BLaER1 (cell line): ENCODE data around the gene SH3BP5.

Experiments
- H3K27ac ChIP-seq: shearing (Covaris generic); formaldehyde crosslinking; 2 replicates; pipeline ENCODE4 v1.8.1; 2022
- H3K27me3 ChIP-seq: shearing (Covaris generic); formaldehyde crosslinking; 2 replicates; pipeline ENCODE4 v1.8.1; 2022
- H3K36me3 ChIP-seq: shearing (Covaris generic); formaldehyde crosslinking; 2 replicates; pipeline ENCODE4 v1.8.1; 2022
- H3K4me1 ChIP-seq: shearing (Covaris generic); formaldehyde crosslinking; 2 replicates; pipeline ENCODE4 v1.8.1; 2022
- H3K4me2 ChIP-seq: shearing (Covaris generic); formaldehyde crosslinking; 2 replicates; pipeline ENCODE4 v1.8.1; 2022
- H3K4me3 ChIP-seq: shearing (Covaris generic); formaldehyde crosslinking; 2 replicates; pipeline ENCODE4 v1.8.1; 2022
- H3K9ac ChIP-seq: shearing (Covaris generic); formaldehyde crosslinking; 2 replicates; pipeline ENCODE4 v1.8.1; 2022
- H3K9me3 ChIP-seq: shearing (Covaris generic); formaldehyde crosslinking; 2 replicates; pipeline ENCODE4 v1.8.1; 2022
- H4K20me1 ChIP-seq: shearing (Covaris generic); formaldehyde crosslinking; 2 replicates; pipeline ENCODE4 v1.8.1; 2022
- Cebpa-rat ChIP-seq: shearing (Covaris generic); IDR thresholded peaks from 2 replicates; pipeline ENCODE4 v1.8.1; 2022

SH3BP5 gene

DNA sequence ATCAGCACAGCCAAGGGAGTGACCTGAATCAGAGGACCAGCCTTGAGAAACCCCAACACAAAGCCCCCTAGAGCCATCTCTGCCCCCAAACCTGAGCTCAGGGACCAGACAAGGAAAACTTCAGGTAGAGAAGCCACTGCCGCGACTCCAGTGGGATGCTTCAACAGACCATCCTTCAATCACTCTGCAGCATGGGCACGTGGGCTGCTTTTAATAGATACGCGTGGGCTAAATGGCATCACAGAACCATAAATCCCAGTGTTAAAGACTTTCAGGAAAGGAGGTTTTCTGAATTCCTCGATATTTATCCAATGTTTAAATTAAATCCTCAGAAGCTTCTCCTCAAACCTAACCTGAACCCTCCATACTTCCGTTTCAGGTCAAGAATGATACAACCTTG, 30.6 kb downstream of the SH3BP5 start:
- no peak for TF ChIP-seq Cebpa-rat

DNA sequence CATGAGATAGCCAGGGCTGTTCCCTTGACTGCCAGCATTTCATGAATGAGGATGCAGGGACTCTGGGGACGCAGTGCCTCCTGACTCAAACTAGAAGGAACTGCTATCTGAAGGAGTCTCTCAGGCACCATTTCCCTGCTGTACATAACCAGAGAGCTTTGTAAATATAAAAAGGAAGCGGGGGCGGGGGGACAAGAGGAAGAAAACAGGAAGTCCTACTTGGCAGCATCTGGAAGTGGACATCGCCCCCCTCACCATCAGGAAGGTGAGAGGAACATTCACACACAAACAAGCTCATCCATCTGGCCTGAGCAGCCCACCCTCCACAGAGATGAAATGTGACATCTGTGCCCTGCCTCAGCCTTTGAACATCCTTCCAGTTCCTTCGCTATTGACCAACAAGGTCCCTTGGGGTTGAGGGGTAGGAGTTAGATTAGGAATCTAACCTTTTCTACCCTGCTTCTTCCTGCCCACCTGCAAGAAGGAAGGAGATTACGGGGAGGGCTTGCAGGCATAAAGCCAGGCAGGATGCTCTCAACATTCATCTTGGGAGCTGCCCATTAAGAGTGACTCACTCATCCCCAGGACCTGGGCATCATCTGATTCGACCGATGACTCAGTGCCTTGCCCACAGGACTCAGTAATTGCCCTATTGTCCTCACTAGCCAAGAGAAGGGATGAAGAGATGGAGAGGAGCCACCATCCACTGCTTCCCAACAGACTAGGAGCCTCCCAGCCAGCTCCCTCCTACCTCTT, 31.9 kb downstream of the SH3BP5 start:
- Histone ChIP-seq H3K4me3 (no peak overlapping the region), H3K4me1 (peaks cover 21% of the 10 kb centered on the region), H3K9me3 (no peaks in the 10 kb centered on the region), H3K27ac (no peak overlapping the region), H3K9ac (no peak overlapping the region), H4K20me1 (no peaks in the 10 kb centered on the region), H3K4me2 (peak overlapping the region; percentile 61), H3K36me3 (no peaks in the 10 kb centered on the region), H3K27me3 (no peaks in the 10 kb centered on the region)
- TF ChIP-seq Cebpa-rat: no peak

More for the DNA sequence above, 30.6 kb downstream of the SH3BP5 start:
- H3K4me3 ChIP-seq: no peak overlapping the region
- peaks cover 21% of the 10 kb centered on the region for H3K4me1 ChIP-seq
- H3K27ac ChIP-seq: no peak overlapping the region
- H3K9me3 ChIP-seq: no peaks in the 10 kb centered on the region
- no peaks in the 10 kb centered on the region for H3K27me3 ChIP-seq
- no peaks in the 10 kb centered on the region for H4K20me1 ChIP-seq
- H3K4me2 ChIP-seq: no peak overlapping the region
- no peak overlapping the region for H3K9ac ChIP-seq
- H3K36me3 ChIP-seq: no peaks in the 10 kb centered on the region

DNA sequence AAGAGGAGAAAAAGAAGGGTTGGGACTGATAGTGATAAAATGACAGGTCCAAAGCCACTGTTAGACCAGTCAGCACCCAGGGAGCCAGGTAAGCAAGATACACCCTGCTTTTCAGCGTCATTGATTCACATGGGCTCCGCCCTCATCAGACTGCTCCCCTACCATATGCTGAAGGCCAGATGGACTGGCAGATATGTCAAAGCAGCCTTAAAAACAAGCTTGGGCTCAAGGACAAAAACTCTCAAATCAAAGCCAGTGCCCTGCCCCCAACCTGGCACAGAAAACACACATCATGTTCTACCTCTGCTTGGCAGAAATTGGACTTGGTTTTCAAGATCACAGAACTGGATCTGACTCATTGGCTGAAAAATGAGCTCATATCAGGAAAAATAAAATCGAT, 33.4 kb downstream of the SH3BP5 start:
- no peaks in the 10 kb centered on the region for H3K9me3 ChIP-seq
- no peaks in the 10 kb centered on the region for H3K27me3 ChIP-seq
- no peak overlapping the region for H3K9ac ChIP-seq
- no peak overlapping the region for H3K4me2 ChIP-seq
- peaks cover 21% of the 10 kb centered on the region for H3K4me1 ChIP-seq
- H3K36me3 ChIP-seq: no peaks in the 10 kb centered on the region
- no peak overlapping the region for H3K27ac ChIP-seq
- H4K20me1 ChIP-seq: no peaks in the 10 kb centered on the region
- TF ChIP-seq Cebpa-rat: no peak
- no peak overlapping the region for H3K4me3 ChIP-seq

DNA sequence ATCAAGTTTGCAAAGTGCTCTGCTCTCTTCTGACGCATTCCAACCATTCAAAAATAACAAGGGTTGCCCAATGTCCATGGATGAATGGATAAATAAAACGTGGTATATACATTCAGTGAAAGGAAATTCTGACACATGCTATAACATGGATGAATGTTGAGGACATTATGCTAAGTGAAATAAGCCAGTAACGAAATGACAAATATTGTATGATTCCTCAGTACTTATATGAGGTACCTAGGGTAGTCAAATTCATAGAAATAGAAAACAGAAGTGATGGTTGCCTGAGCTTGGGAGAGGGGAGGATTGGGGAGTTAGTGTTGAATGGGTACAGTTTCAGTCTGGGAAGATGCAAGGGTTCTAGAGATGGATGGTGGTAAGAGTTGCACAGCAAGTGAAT, 33.9 kb downstream of the SH3BP5 start:
- Histone ChIP-seq H3K27ac (no peak overlapping the region), H3K9me3 (no peaks in the 10 kb centered on the region), H3K36me3 (no peaks in the 10 kb centered on the region), H3K4me1 (peaks cover 23% of the 10 kb centered on the region), H3K4me3 (no peak overlapping the region), H4K20me1 (no peaks in the 10 kb centered on the region), H3K9ac (no peak overlapping the region), H3K4me2 (no peak overlapping the region), H3K27me3 (no peaks in the 10 kb centered on the region)
- TF ChIP-seq Cebpa-rat: no peak

DNA sequence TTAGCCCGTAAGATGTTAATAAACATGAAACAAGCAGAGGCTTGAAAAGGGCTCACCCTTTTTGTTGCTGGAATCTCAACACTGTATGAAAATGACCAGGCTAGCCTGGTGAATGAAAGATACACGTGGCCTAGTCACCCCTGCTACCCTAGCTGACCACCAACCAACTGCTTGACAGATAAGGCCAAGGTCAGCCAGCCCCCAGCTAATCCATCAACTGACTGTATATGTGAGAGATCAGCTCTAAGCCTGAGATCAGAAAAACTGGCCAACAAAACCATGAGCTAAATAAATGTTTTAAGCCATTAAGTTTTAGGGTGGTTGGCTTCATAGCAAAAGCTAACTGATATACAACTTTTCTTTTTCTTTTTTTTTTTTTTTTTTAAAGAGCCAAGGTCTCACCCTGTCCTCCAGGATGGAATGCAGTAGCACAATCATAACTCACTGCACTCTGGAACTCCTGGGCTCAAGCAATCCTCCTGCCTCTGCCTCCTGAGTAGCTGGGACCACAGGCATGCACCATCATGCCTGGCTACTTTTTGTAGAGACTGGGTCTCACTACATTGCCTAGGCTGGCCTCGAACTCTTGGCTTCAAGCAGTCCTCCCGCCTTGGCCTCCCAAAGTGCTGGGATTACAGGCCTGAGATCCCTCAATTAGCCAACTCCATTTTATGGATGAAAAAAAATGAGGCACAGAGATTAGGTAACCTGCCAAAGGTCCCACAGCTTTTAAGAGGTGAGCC, 34.6 kb downstream of the SH3BP5 start:
- TF ChIP-seq Cebpa-rat: no peak
- no peak overlapping the region for H3K27ac ChIP-seq
- no peaks in the 10 kb centered on the region for H4K20me1 ChIP-seq
- H3K9me3 ChIP-seq: no peaks in the 10 kb centered on the region
- H3K4me2 ChIP-seq: no peak overlapping the region
- no peaks in the 10 kb centered on the region for H3K36me3 ChIP-seq
- H3K4me1 ChIP-seq: peaks cover 30% of the 10 kb centered on the region
- H3K4me3 ChIP-seq: no peak overlapping the region
- no peaks in the 10 kb centered on the region for H3K27me3 ChIP-seq
- H3K9ac ChIP-seq: no peak overlapping the region

DNA sequence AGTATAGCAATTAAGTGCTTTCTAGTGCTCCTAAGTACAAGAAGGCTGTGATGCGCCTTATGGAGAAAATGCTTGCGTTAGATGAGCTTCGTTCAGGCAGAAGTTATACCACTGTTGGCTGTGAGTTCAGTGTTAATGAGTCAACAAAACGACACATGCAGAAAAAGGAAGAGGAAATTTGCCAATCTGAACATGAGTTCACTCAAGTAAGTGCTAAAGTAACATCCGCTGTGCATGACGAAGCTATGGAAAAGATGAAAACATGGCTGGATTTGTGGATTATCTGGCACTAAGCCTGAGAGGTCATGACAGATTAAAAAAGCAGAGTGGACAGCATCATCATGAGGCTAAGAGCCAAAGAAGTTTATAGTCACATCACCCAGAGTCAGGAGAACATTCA, 36.9 kb downstream of the SH3BP5 start:
- TF ChIP-seq Cebpa-rat: no peak
- H4K20me1 ChIP-seq: no peaks in the 10 kb centered on the region
- H3K27me3 ChIP-seq: no peaks in the 10 kb centered on the region
- H3K27ac ChIP-seq: no peak overlapping the region
- no peak overlapping the region for H3K4me2 ChIP-seq
- no peak overlapping the region for H3K4me3 ChIP-seq
- H3K9ac ChIP-seq: no peak overlapping the region
- H3K4me1 ChIP-seq: peaks cover 49% of the 10 kb centered on the region
- no peaks in the 10 kb centered on the region for H3K9me3 ChIP-seq
- no peaks in the 10 kb centered on the region for H3K36me3 ChIP-seq

DNA sequence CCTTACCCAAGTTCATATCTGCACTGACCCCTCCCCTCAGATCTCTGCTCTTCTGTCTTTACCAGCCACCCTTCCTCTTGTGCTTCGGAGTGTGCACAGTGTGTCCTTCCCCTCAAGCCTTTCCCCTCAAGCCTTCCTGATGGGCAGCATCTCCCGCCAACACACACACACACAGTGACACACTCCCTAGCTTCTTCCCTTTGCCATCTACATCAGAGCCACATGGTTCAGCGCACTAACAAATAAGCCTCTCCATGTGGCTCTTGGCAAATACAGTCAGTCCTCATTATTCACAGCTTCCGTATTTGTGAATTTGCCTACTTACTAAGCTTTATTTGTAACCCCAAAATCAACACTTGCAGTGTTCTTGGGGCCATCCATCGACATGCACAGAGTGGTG, 37.5 kb downstream of the SH3BP5 start:
- H3K36me3 ChIP-seq: no peaks in the 10 kb centered on the region
- H3K27me3 ChIP-seq: no peaks in the 10 kb centered on the region
- TF ChIP-seq Cebpa-rat: no peak
- no peak overlapping the region for H3K4me3 ChIP-seq
- H3K4me2 ChIP-seq: no peak overlapping the region
- no peak overlapping the region for H3K9ac ChIP-seq
- H3K27ac ChIP-seq: no peak overlapping the region
- H3K9me3 ChIP-seq: no peaks in the 10 kb centered on the region
- H3K4me1 ChIP-seq: peaks cover 49% of the 10 kb centered on the region
- no peaks in the 10 kb centered on the region for H4K20me1 ChIP-seq

DNA sequence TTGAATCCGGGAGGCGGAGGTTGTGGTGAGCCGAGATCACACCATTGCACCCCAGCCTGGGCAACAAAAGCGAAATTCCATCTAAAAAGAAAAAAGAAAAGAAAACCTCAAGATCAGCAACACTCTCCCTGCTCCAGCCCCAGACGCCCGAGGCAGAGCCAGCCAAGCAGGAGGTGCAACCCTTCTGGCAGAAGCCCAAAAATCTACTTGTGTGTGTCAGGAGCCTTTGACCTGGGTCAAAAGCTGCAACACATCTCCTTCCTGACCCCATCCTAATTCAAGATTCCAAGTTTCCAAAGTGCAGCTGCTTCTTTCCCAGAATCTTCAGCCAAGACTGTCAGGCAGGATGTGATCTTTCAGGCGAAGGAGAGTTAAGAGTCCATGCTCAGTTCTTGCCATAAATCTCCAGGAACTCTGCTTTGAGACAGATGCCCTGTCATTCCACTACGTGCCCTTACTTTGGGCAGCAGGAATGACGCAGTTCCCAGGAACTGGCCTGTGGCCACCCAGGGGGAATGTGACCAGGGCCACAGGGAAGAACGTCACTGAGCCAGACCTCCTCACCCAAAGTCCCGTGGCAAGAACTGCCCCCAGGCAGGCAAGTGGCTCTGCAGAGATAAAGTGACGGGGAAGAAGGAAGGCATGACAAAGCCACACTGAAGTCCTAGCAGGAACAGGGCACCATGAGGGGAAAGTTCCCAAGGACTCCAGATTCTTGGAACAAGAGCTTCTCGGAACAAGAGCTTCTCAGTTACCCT, 39.4 kb downstream of the SH3BP5 start:
- H3K4me3 ChIP-seq: no peak overlapping the region
- no peak for TF ChIP-seq Cebpa-rat
- no peak overlapping the region for H3K27ac ChIP-seq
- no peaks in the 10 kb centered on the region for H3K36me3 ChIP-seq
- H3K9ac ChIP-seq: no peak overlapping the region
- H3K4me2 ChIP-seq: peak overlapping the region; percentile 78
- H3K4me1 ChIP-seq: peaks cover 43% of the 10 kb centered on the region
- H3K27me3 ChIP-seq: no peaks in the 10 kb centered on the region
- H4K20me1 ChIP-seq: no peaks in the 10 kb centered on the region
- no peaks in the 10 kb centered on the region for H3K9me3 ChIP-seq

DNA sequence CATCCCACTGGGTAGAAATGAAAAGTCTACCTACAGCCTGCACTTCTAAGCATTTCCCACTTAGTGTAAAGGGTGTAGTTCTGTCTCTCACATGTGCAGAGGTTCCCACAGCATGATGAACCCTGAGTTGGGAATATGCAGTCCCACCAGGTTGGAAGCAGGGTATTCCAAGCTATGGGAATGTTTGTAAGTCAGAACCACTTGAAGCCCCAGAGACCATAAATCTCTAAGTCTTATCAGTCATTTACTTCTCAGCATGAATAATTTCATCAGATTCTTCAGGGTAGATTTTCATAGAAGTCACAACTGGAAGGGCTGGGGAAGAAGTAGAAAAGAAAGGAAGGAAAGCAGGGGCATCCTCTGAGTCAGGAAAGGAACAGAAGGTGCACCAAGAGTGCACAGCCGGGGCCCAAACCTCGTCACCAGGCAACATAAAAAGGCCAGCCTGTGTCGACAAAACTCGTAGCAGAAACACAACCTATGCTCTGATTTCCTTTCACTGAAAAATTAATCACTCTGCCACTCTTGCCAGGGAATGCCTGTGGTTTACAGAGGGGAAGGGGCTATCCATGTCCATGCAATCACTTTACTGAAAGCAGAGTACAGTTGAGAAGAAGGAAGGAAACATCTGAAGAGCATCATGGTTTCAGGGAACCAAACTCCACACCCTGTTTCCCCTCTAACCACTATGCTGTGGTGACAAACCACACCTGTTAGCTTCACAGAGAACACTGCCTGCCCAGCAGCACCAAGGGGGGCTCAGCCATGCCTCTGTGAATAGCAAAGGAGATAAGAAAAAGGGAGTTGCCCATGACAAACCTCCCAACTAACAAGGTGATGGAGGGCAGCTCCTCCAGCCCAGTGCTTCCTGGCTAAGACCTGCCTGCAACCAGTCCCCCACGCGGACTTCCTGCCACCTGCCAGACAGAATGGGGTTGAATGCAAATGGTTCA, 40.5 kb downstream of the SH3BP5 start:
- TF ChIP-seq Cebpa-rat: no peak
- no peaks in the 10 kb centered on the region for H4K20me1 ChIP-seq
- no peaks in the 10 kb centered on the region for H3K9me3 ChIP-seq
- no peak overlapping the region for H3K4me3 ChIP-seq
- H3K4me2 ChIP-seq: peak overlapping the region; percentile 78
- no peaks in the 10 kb centered on the region for H3K36me3 ChIP-seq
- peaks cover 43% of the 10 kb centered on the region for H3K4me1 ChIP-seq
- H3K27ac ChIP-seq: 0 out of 2 replicates have a peak overlapping the region, but pooled peaks have one; percentile 11
- H3K27me3 ChIP-seq: no peaks in the 10 kb centered on the region
- no peak overlapping the region for H3K9ac ChIP-seq
